HepG2 (cell line): ENCODE data around the gene SEC63. TPM values are rescaled to one million over a fixed set of nuclear protein-coding genes. Genes with fewer than 3 reads are reported as not detected.

Experiments
- ATAC-seq: fragments of 200-7000 bp; cut with Tn5 transposase; 3 replicates; pipeline ENCODE4 v1.9.1; 2020; ENCODE audit warnings: mild to moderate bottlenecking, moderate library complexity
- BruUV-seq: library from RNA; stranded (reverse); fragments of 400-500 nt; replicated peaks from 2 replicates; lab custom pipeline; 2021; lab: Mats Ljungman, UMichigan
- CTCF ChIA-PET: fragments of 300-600 bp; formaldehyde crosslinking; extraction: SDS; loops from one replicate; lab custom pipeline; 2021; ENCODE audit warnings: low total read pairs, inconsistent platforms, low intra/inter-chr PET ratio; lab: Yijun Ruan, JAX
- POLR2A ChIA-PET: fragments of 350-600 bp; sonication (Branson Sonifier 250); formaldehyde crosslinking; loops from one replicate; lab custom pipeline; 2020; ENCODE audit warnings: antibody characterized with exemption, inconsistent platforms; lab: Yijun Ruan, JAX
- DNase-seq: peaks from one replicate; pipeline ENCODE4 v3.0.0-alpha.2; 2015; ENCODE audit warnings: low spot score
- FAIRE-seq: peaks from 3 replicates; lab custom pipeline; 2011; peaks lifted over from hg19 to GRCh38; lab: Jason Lieb, UNC
- H2AFZ ChIP-seq: one replicate; pipeline ENCODE4 v1.6.1; 2011; ENCODE audit warnings: low read length, inconsistent platforms
- H3K27ac ChIP-seq: fragments of 300-600 bp; 3 replicates; pipeline ENCODE4 v1.8.0; 2011; ENCODE audit warnings: mixed run types, mild to moderate bottlenecking, mixed read lengths, low read length, inconsistent platforms; ENCODE audit not compliant: insufficient read depth; ENCODE audit errors: extremely low read length
- H3K27me3 ChIP-seq, 2 experiments: fragments of 200-600 bp in 1 of 2; 2 replicates in 1 of 2; 3 replicates in 1 of 2; pipeline versions ENCODE4 v1.6.0 to v1.8.0; 2011; ENCODE audit warnings: low read length in 2 of 2, mild to moderate bottlenecking in 2 of 2, moderate library complexity in 2 of 2, inconsistent platforms in 1 of 2; ENCODE audit not compliant: insufficient read depth in 2 of 2, control insufficient read depth in 1 of 2
- H3K36me3 ChIP-seq, 2 experiments: fragments of 200-600 bp in 1 of 2; replicated peaks in 1 of 2; 2 replicates in 1 of 2; 3 replicates in 1 of 2; pipeline versions ENCODE4 v1.5.1 to v1.8.0; 2011; ENCODE audit warnings: low read length in 2 of 2, inconsistent platforms in 1 of 2; ENCODE audit not compliant: insufficient read depth in 2 of 2, control insufficient read depth in 1 of 2
- H3K4me1 ChIP-seq: 2 replicates; pipeline ENCODE4 v1.5.1; 2012; ENCODE audit warnings: low read length, inconsistent platforms; ENCODE audit not compliant: insufficient read depth
- H3K4me2 ChIP-seq: 2 replicates; pipeline ENCODE4 v1.6.0; 2011; ENCODE audit warnings: low read depth, low read length, inconsistent platforms
- H3K4me3 ChIP-seq, 3 experiments: fragments of 200-600 bp in 1 of 3; sonication (generic), shearing (Covaris generic) in 1 of 3; replicated peaks in 1 of 3; 2 replicates each; pipeline ENCODE4 v1.5.1; 2011 to 2016; ENCODE audit warnings: low read length in 3 of 3, inconsistent platforms in 2 of 3, low read depth in 2 of 3, mild to moderate bottlenecking in 2 of 3, control low read depth in 1 of 3, mixed read lengths in 1 of 3; ENCODE audit not compliant: insufficient read depth in 1 of 3
- H3K79me2 ChIP-seq: one replicate; pipeline ENCODE4 v1.6.1; 2011; ENCODE audit warnings: low read length, inconsistent platforms; ENCODE audit not compliant: insufficient read depth
- H3K9ac ChIP-seq: 2 replicates; pipeline ENCODE4 v1.6.0; 2011; ENCODE audit warnings: mild to moderate bottlenecking, low read depth, low read length, inconsistent platforms; ENCODE audit not compliant: insufficient read depth
- H3K9me3 ChIP-seq: 2 replicates; pipeline ENCODE4 v1.5.1; 2012; ENCODE audit warnings: mild to moderate bottlenecking, low read length
- H4K20me1 ChIP-seq: 2 replicates; pipeline ENCODE4 v1.6.0; 2011; ENCODE audit warnings: inconsistent platforms, mild to moderate bottlenecking, low read length, moderate library complexity; ENCODE audit not compliant: insufficient read depth
- ELF3 ChIP-seq: IDR thresholded peaks from 2 replicates; pipeline ENCODE4 v1.6.1; 2016; ENCODE audit warnings: missing genetic modification reagents, missing compliant biosample characterization
- HIVEP1 ChIP-seq: sonication (generic); formaldehyde crosslinking; IDR thresholded peaks from 2 replicates; pipeline ENCODE4 v1.4.0; 2020; ENCODE audit warnings: mild to moderate bottlenecking, missing genetic modification reagents
- HMGA1 ChIP-seq: sonication (generic); formaldehyde crosslinking; conservative IDR thresholded peaks from 2 replicates; pipeline ENCODE4 v1.4.0; 2020; ENCODE audit warnings: missing genetic modification reagents
- ISX ChIP-seq: sonication (generic); formaldehyde crosslinking; conservative IDR thresholded peaks from 2 replicates; pipeline ENCODE4 v1.5.0; 2020; ENCODE audit warnings: missing genetic modification reagents
- KDM5A ChIP-seq: fragments of 200-600 bp; sonication (generic); IDR thresholded peaks from 2 replicates; pipeline ENCODE4 v1.7.0; 2018; ENCODE audit warnings: antibody characterized with exemption, mild to moderate bottlenecking, low read length, borderline replicate concordance
- NONO ChIP-seq, 2 experiments: fragments of 450-650 bp in 1 of 2; sonication (generic) in 1 of 2; formaldehyde crosslinking in 1 of 2; IDR thresholded peaks in 1 of 2; conservative IDR thresholded peaks in 1 of 2; 2 replicates each; pipeline versions ENCODE4 v1.6.1 to v1.8.0; 2017 to 2022; ENCODE audit warnings: mild to moderate bottlenecking in 1 of 2, missing genetic modification reagents in 1 of 2, moderate library complexity in 1 of 2
- NR1H2 ChIP-seq: sonication (generic); formaldehyde crosslinking; IDR thresholded peaks from 2 replicates; pipeline ENCODE4 v1.8.1; 2022; ENCODE audit warnings: low read depth, missing genetic modification reagents, borderline replicate concordance
- SALL1 ChIP-seq: sonication (generic); formaldehyde crosslinking; IDR thresholded peaks from 2 replicates; pipeline ENCODE4 v1.8.0; 2022; ENCODE audit warnings: mild to moderate bottlenecking, missing genetic modification reagents
- SP5 ChIP-seq: IDR thresholded peaks from 2 replicates; pipeline ENCODE4 v1.6.1; 2016; ENCODE audit warnings: low read depth, borderline replicate concordance
- ZNF292 ChIP-seq: sonication (generic); formaldehyde crosslinking; IDR thresholded peaks from 2 replicates; pipeline ENCODE4 v1.8.1; 2022; ENCODE audit warnings: mild to moderate bottlenecking, low read depth, missing genetic modification reagents, borderline replicate concordance
- ZNF33B ChIP-seq: sonication (generic); formaldehyde crosslinking; IDR thresholded peaks from 2 replicates; pipeline ENCODE4 v1.5.1; 2020; ENCODE audit warnings: mild to moderate bottlenecking, missing genetic modification reagents
- ZNF367 ChIP-seq: sonication (generic); formaldehyde crosslinking; IDR thresholded peaks from 2 replicates; pipeline ENCODE4 v1.4.0; 2020; ENCODE audit warnings: missing genetic modification reagents, borderline replicate concordance
- WGBS: methylation state at CpG from one replicate; pipeline ENCODE4 v1.1.6; 2017; ENCODE audit warnings: low lambda C conversion rate; 5-methylcytosine and 5-hydroxymethylcytosine counted together
- in situ Hi-C: cut with HindIII; loops from 2 replicates; pipeline ENCODE4 v1.10.0; 2017; ENCODE audit warnings: low pct_unique_long_range_greater_than_20kb; ENCODE audit not compliant: extremely low pct_ligation_motif_present
- intact Hi-C: fragments of 100-400 bp; cut with micrococcal nuclease; formaldehyde crosslinking; loops from one replicate; pipeline ENCODE4 v1.10.0; 2022; ENCODE audit not compliant: unreplicated experiment
- polyA plus RNA-seq, 8 experiments: library from polyadenylated mRNA; depleted of rRNA in 3 of 8; stranded (reverse) in 7 of 8; unstranded in 1 of 8; fragments of >200 nt; fragmentation: Illumina TruSeq in 4 of 8; extraction: Trizol in 4 of 8; gene quantifications; 2 replicates each; pipeline versions ENCODE4 v1.2.1 to v1.2.3, GENCODE V29; 2011 to 2016; ENCODE audit warnings: low read depth in 4 of 8, missing spikeins in 1 of 8, mixed read lengths in 1 of 8; ENCODE audit not compliant: insufficient read depth in 1 of 8
- total RNA-seq, 5 experiments: library from RNA; depleted of rRNA; stranded (reverse); fragments of >200 nt; fragmentation: Illumina TruSeq; extraction: Trizol; gene quantifications; 2 replicates each; pipeline ENCODE4 v1.2.3, GENCODE V29; 2016; ENCODE audit warnings: low read depth in 1 of 5
- TF ChIP-seq, protein P1 (sequence below): sonication (generic); formaldehyde crosslinking; IDR thresholded peaks from 2 replicates; pipeline ENCODE4; 2020; ENCODE audit warnings: missing genetic modification reagents, mild to moderate bottlenecking, borderline replicate concordance
- TF ChIP-seq, protein P2 (sequence below): sonication (generic); formaldehyde crosslinking; IDR thresholded peaks from 2 replicates; pipeline ENCODE4 v1.5.0; 2020; ENCODE audit warnings: missing genetic modification reagents
- TF ChIP-seq, protein P3 (sequence below): sonication (generic); formaldehyde crosslinking; IDR thresholded peaks from 2 replicates; pipeline ENCODE4 v1.4.0; 2020; ENCODE audit warnings: missing genetic modification reagents, borderline replicate concordance
- TF ChIP-seq, protein P4 (sequence below): sonication (generic); formaldehyde crosslinking; conservative IDR thresholded peaks from 2 replicates; pipeline ENCODE4 v1.4.0; 2020; ENCODE audit warnings: missing genetic modification reagents

SEC63 gene
- total and polyA plus RNA-seq, 2 of the 13 experiments (the other 11 are each of a cell fraction or from before 2014, with no cell fraction given), result 20.2 to 45.9 TPM

DNA sequence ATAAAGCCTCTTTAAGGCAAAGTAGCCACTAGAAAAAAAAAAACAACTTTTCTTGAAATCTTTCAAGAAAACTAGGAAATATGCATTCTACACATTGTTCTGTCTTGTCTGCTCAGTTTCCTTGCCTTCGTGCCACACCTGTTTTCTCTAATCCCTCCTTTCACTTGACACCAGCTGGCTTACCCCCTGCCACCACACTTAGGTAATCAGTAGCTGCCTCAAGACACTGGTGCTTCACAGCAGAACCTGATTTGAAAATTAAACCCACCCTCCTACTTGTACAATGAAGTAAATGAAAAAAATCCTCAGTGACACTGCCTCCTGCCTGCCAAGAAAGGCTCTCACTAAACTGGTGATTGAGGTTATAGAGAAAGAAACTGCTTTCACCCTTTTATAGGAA, 88.1 kb downstream of the SEC63 start:
- intact Hi-C loops (loop anchor here (5.0 kb wide), 2 partner anchors 138 to 193 kb away; no protein-coding TSS in a partner anchor), in situ Hi-C loops (no loop called here)
- ATAC-seq, result no peak
- no peaks in the 10 kb centered on the region for H3K9me3 ChIP-seq
- H3K27me3 ChIP-seq, result no peaks in the 10 kb centered on the region
- CTCF ChIA-PET, result no interaction called here
- POLR2A ChIA-PET, result no interaction called here
- BruUV-seq, result no TSS peak
- no peaks in the 10 kb centered on the region for H4K20me1 ChIP-seq
- no peak overlapping the region for H3K27ac ChIP-seq
- no peak overlapping the region for H3K9ac ChIP-seq
- H3K4me3 ChIP-seq, result no peak overlapping the region
- no peaks in the 10 kb centered on the region for H3K4me1 ChIP-seq
- H3K36me3 ChIP-seq, result peaks cover 3 to 36% of the 10 kb centered on the region in 2 experiments; a peak in 4 of 5 replicates
- H3K4me2 ChIP-seq, result no peak overlapping the region
- WGBS, result 0% methylated on average over 1 of the region's 1 CpG
- FAIRE-seq, result no peak
- no peaks in the 10 kb centered on the region for H3K79me2 ChIP-seq
- DNase-seq, result no peak
- H2AFZ ChIP-seq, result no peak overlapping the region
- TF ChIP-seq, protein P1, sequence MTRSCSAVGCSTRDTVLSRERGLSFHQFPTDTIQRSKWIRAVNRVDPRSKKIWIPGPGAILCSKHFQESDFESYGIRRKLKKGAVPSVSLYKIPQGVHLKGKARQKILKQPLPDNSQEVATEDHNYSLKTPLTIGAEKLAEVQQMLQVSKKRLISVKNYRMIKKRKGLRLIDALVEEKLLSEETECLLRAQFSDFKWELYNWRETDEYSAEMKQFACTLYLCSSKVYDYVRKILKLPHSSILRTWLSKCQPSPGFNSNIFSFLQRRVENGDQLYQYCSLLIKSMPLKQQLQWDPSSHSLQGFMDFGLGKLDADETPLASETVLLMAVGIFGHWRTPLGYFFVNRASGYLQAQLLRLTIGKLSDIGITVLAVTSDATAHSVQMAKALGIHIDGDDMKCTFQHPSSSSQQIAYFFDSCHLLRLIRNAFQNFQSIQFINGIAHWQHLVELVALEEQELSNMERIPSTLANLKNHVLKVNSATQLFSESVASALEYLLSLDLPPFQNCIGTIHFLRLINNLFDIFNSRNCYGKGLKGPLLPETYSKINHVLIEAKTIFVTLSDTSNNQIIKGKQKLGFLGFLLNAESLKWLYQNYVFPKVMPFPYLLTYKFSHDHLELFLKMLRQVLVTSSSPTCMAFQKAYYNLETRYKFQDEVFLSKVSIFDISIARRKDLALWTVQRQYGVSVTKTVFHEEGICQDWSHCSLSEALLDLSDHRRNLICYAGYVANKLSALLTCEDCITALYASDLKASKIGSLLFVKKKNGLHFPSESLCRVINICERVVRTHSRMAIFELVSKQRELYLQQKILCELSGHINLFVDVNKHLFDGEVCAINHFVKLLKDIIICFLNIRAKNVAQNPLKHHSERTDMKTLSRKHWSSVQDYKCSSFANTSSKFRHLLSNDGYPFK (CRISPR knock-in tag), result no peak
- TF ChIP-seq HIVEP1 (no peak), ZNF33B (no peak), HMGA1 (CRISPR knock-in tag) (no peak), NR1H2 (CRISPR knock-in tag) (no peak), ELF3 (no peak), NONO (IDR thresholded peaks at IDR 0.05) (no peak), NONO (CRISPR knock-in tag; conservative IDR thresholded peaks at IDR 0.05) (no peak), SP5 (no peak), ZNF292 (CRISPR knock-in tag) (no peak), SALL1 (CRISPR knock-in tag) (no peak), ISX (CRISPR knock-in tag) (no peak), ZNF367 (CRISPR knock-in tag) (no peak), KDM5A (no peak)
- TF ChIP-seq, protein P2, sequence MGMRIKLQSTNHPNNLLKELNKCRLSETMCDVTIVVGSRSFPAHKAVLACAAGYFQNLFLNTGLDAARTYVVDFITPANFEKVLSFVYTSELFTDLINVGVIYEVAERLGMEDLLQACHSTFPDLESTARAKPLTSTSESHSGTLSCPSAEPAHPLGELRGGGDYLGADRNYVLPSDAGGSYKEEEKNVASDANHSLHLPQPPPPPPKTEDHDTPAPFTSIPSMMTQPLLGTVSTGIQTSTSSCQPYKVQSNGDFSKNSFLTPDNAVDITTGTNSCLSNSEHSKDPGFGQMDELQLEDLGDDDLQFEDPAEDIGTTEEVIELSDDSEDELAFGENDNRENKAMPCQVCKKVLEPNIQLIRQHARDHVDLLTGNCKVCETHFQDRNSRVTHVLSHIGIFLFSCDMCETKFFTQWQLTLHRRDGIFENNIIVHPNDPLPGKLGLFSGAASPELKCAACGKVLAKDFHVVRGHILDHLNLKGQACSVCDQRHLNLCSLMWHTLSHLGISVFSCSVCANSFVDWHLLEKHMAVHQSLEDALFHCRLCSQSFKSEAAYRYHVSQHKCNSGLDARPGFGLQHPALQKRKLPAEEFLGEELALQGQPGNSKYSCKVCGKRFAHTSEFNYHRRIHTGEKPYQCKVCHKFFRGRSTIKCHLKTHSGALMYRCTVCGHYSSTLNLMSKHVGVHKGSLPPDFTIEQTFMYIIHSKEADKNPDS (CRISPR knock-in tag), result no peak
- TF ChIP-seq, protein P3, sequence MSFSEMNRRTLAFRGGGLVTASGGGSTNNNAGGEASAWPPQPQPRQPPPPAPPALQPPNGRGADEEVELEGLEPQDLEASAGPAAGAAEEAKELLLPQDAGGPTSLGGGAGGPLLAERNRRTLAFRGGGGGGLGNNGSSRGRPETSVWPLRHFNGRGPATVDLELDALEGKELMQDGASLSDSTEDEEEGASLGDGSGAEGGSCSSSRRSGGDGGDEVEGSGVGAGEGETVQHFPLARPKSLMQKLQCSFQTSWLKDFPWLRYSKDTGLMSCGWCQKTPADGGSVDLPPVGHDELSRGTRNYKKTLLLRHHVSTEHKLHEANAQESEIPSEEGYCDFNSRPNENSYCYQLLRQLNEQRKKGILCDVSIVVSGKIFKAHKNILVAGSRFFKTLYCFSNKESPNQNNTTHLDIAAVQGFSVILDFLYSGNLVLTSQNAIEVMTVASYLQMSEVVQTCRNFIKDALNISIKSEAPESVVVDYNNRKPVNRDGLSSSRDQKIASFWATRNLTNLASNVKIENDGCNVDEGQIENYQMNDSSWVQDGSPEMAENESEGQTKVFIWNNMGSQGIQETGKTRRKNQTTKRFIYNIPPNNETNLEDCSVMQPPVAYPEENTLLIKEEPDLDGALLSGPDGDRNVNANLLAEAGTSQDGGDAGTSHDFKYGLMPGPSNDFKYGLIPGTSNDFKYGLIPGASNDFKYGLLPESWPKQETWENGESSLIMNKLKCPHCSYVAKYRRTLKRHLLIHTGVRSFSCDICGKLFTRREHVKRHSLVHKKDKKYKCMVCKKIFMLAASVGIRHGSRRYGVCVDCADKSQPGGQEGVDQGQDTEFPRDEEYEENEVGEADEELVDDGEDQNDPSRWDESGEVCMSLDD (CRISPR knock-in tag), result no peak
- TF ChIP-seq, protein P4, sequence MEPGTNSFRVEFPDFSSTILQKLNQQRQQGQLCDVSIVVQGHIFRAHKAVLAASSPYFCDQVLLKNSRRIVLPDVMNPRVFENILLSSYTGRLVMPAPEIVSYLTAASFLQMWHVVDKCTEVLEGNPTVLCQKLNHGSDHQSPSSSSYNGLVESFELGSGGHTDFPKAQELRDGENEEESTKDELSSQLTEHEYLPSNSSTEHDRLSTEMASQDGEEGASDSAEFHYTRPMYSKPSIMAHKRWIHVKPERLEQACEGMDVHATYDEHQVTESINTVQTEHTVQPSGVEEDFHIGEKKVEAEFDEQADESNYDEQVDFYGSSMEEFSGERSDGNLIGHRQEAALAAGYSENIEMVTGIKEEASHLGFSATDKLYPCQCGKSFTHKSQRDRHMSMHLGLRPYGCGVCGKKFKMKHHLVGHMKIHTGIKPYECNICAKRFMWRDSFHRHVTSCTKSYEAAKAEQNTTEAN (CRISPR knock-in tag), result no peak
